HEK293T (cell line): Measurements from ENCODE around the gene BCL2L1.

Experiments
- CTCF ChIA-PET: fragments of 350-600 bp; formaldehyde crosslinking; extraction: SDS; loops from one replicate; lab custom pipeline; 2021; ENCODE audit warnings: antibody characterized with exemption, inconsistent platforms; lab: Yijun Ruan, JAX
- POLR2A ChIA-PET: fragments of 350-600 bp; formaldehyde crosslinking; extraction: SDS; loops from one replicate; lab custom pipeline; 2020; ENCODE audit warnings: antibody characterized with exemption, inconsistent platforms; lab: Yijun Ruan, JAX
- DNase-seq: peaks from one replicate; pipeline ENCODE4 v3.0.0; 2012; ENCODE audit warnings: mixed read lengths; ENCODE audit errors: extremely low spot score
- ARNT ChIP-seq: fragments of 450-650 bp; IDR thresholded peaks from 2 replicates; pipeline ENCODE4 v1.6.1; 2017; ENCODE audit warnings: mild to moderate bottlenecking
- BHLHE40 ChIP-seq: fragments of 450-650 bp; IDR thresholded peaks from 2 replicates; pipeline ENCODE4 v1.6.1; 2016; ENCODE audit warnings: mild to moderate bottlenecking, moderate library complexity, borderline replicate concordance
- CTBP1 ChIP-seq: fragments of 450-650 bp; IDR thresholded peaks from 2 replicates; pipeline ENCODE4 v1.6.1; 2016; ENCODE audit warnings: borderline replicate concordance
- ELF4 ChIP-seq: fragments of 450-650 bp; IDR thresholded peaks from 2 replicates; pipeline ENCODE4 v1.6.1; 2017; ENCODE audit warnings: antibody characterized with exemption
- FOXA1 ChIP-seq: fragments of 450-650 bp; IDR thresholded peaks from 2 replicates; pipeline ENCODE4 v1.6.1; 2016; ENCODE audit warnings: mild to moderate bottlenecking
- FOXK2 ChIP-seq: fragments of 450-650 bp; IDR thresholded peaks from 2 replicates; pipeline ENCODE4 v1.6.1; 2016; ENCODE audit warnings: mild to moderate bottlenecking
- FOXM1 ChIP-seq: fragments of 450-650 bp; IDR thresholded peaks from 2 replicates; pipeline ENCODE4 v1.6.1; 2017; ENCODE audit warnings: mild to moderate bottlenecking, borderline replicate concordance
- HDGF ChIP-seq: fragments of 450-650 bp; IDR thresholded peaks from 2 replicates; pipeline ENCODE4 v1.6.1; 2017; ENCODE audit warnings: antibody characterized with exemption, borderline replicate concordance
- L3MBTL2 ChIP-seq: fragments of 450-650 bp; conservative IDR thresholded peaks from 2 replicates; pipeline ENCODE4 v1.6.1; 2016; ENCODE audit warnings: mild to moderate bottlenecking
- LEF1 ChIP-seq: fragments of 450-650 bp; IDR thresholded peaks from 2 replicates; pipeline ENCODE4 v1.6.1; 2017; ENCODE audit warnings: mild to moderate bottlenecking, borderline replicate concordance
- NFRKB ChIP-seq: fragments of 450-650 bp; IDR thresholded peaks from 2 replicates; pipeline ENCODE4 v1.6.1; 2016; ENCODE audit warnings: mild to moderate bottlenecking, moderate library complexity
- PKNOX1 ChIP-seq: fragments of 450-650 bp; IDR thresholded peaks from 2 replicates; pipeline ENCODE4 v1.6.1; 2016
- SP1 ChIP-seq: fragments of 450-650 bp; IDR thresholded peaks from 2 replicates; pipeline ENCODE4 v1.6.1; 2017
- SUZ12 ChIP-seq: fragments of 450-650 bp; IDR thresholded peaks from 2 replicates; pipeline ENCODE4 v1.6.1; 2016; ENCODE audit warnings: mild to moderate bottlenecking
- TARDBP ChIP-seq: fragments of 450-650 bp; IDR thresholded peaks from 2 replicates; pipeline ENCODE4 v1.6.1; 2016
- ZNF384 ChIP-seq: fragments of 450-650 bp; IDR thresholded peaks from 2 replicates; pipeline ENCODE4 v1.6.1; 2016

The BCL2L1 gene

GRCh38 chr20:31715766-31716165 lies 6.9 kb downstream of the BCL2L1 start:
- no peak for TF ChIP-seq LEF1
- no peak for TF ChIP-seq FOXM1
- no peak for TF ChIP-seq ZNF384
- TF ChIP-seq ELF4: no peak
- no peak for TF ChIP-seq BHLHE40
- TF ChIP-seq PKNOX1: no peak
- TF ChIP-seq L3MBTL2: no peak
- no peak for TF ChIP-seq TARDBP
- no peak for TF ChIP-seq SP1
- TF ChIP-seq NFRKB: no peak
- TF ChIP-seq FOXK2: no peak
- no peak for TF ChIP-seq SUZ12
- ChIA-PET CTCF (interaction anchor here (1.3 kb wide), 1 partner anchor 54 kb away, joined by 3 read pairs; no protein-coding TSS in a partner anchor), POLR2A (interaction anchor here (1.0 kb wide), 1 partner anchor 54 kb away, joined by 3 read pairs; no protein-coding TSS in a partner anchor)
- no peak for DNase-seq

GRCh38 chr20:31713312-31714273 lies 9.1 kb downstream of the BCL2L1 start:
- no peak for TF ChIP-seq ZNF384
- TF ChIP-seq ELF4: no peak
- no peak for TF ChIP-seq SP1
- no peak for TF ChIP-seq L3MBTL2
- no peak for TF ChIP-seq SUZ12
- no peak for TF ChIP-seq LEF1
- TF ChIP-seq PKNOX1: no peak
- no peak for TF ChIP-seq FOXA1
- no peak for TF ChIP-seq CTBP1
- TF ChIP-seq TARDBP: no peak
- no peak for TF ChIP-seq FOXK2
- ChIA-PET POLR2A (interaction anchor here (1.1 to 1.4 kb wide), 2 partner anchors 9 to 10 kb away, joined by 3 to 6 read pairs; partner anchors contain the start of gene BCL2L1), CTCF (interaction anchor here (1.8 kb wide), 1 partner anchor 10 kb away, joined by 6 read pairs; the partner anchor contains the start of gene BCL2L1)
- no peak for DNase-seq

- CTCF ChIA-PET: interaction anchor here (1.0 kb wide), 1 partner anchor 11 kb away, joined by 5 read pairs; no protein-coding TSS in a partner anchor
- POLR2A ChIA-PET: interaction anchor here (1.4 kb wide), 1 partner anchor 10 kb away, joined by 6 read pairs; the partner anchor contains the start of gene BCL2L1
- TF ChIP-seq ZNF384: no peak
- no peak for TF ChIP-seq LEF1
- TF ChIP-seq HDGF: no peak
- TF ChIP-seq FOXA1: no peak
- TF ChIP-seq PKNOX1: no peak
- no peak for TF ChIP-seq ARNT
- TF ChIP-seq SUZ12: no peak
- no peak for TF ChIP-seq CTBP1
- no peak for TF ChIP-seq L3MBTL2
- no peak for TF ChIP-seq SP1
- no peak for TF ChIP-seq TARDBP
- no peak for TF ChIP-seq FOXM1
- no peak for TF ChIP-seq NFRKB
- TF ChIP-seq ELF4: no peak
- no peak for DNase-seq
Measured at GRCh38 chr20:31712564-31713311, 9.9 kb downstream of the BCL2L1 start.

GRCh38 chr20:31712112-31712553 lies 10.5 kb downstream of the BCL2L1 start:
- no peak for DNase-seq
- TF ChIP-seq PKNOX1 (no peak), L3MBTL2 (no peak), NFRKB (no peak), SUZ12 (no peak), LEF1 (no peak), FOXM1 (no peak), ZNF384 (no peak), HDGF (no peak)
- ChIA-PET CTCF (interaction anchor here (0.7 to 1.0 kb wide), 2 partner anchors 9 to 12 kb away, joined by 3 to 5 read pairs; no protein-coding TSS in a partner anchor), POLR2A (no interaction called here)
